Prostate gland (tissue), 2 donors: ENCODE measurements around the gene ZW10. TPM values are rescaled to one million over a fixed set of nuclear protein-coding genes. Genes with fewer than 3 reads are reported as not detected.
A peak's percentile ranks its signal among the peaks of the same experiment; 100 is the strongest.

Experiments used
- DNase-seq: peaks from one replicate; pipeline ENCODE4 v3.0.0-alpha.2; 2019; ENCODE audit warnings: low spot score
- H3K27ac ChIP-seq, 2 donors: fragments of 200-600 bp; sonication (generic); 2 replicates each; pipeline ENCODE4 v1.5.1; 2017 to 2019
- H3K27me3 ChIP-seq: fragments of 200-600 bp; sonication (generic); replicated peaks from 2 replicates; pipeline ENCODE4 v1.5.1; 2019; ENCODE audit not compliant: insufficient read depth
- H3K36me3 ChIP-seq, 2 donors: fragments of 200-600 bp; sonication (generic); 1 replicate in 1 of 2; 2 replicates in 1 of 2; pipeline versions ENCODE4 v1.5.1 to v1.8.1; 2017 to 2019
- H3K4me1 ChIP-seq: fragments of 200-600 bp; sonication (generic); replicated peaks from 2 replicates; pipeline ENCODE4 v1.5.1; 2019
- H3K4me3 ChIP-seq, 2 donors: fragments of 200-600 bp; sonication (generic); 2 replicates each; pipeline ENCODE4 v1.5.1; 2017 to 2019
- H3K9me3 ChIP-seq: fragments of 200-600 bp; sonication (generic); 2 replicates; pipeline ENCODE4 v1.5.1; 2017
- CTCF ChIP-seq, 4 experiments: fragments of 200-600 bp in 2 of 4; fragments of 450-650 bp in 2 of 4; sonication (generic) in 2 of 4; IDR thresholded peaks; 1 replicate in 3 of 4; 2 replicates in 1 of 4; pipeline ENCODE4 v1.5.1; 2016 to 2019; ENCODE audit warnings: antibody characterized with exemption in 4 of 4, mild to moderate bottlenecking in 2 of 4, moderate library complexity in 2 of 4
- POLR2A ChIP-seq: fragments of 450-650 bp; IDR thresholded peaks from one replicate; pipeline ENCODE4 v1.6.1; 2016; ENCODE audit warnings: antibody characterized with exemption, mild to moderate bottlenecking
- POLR2AphosphoS5 ChIP-seq: sonication (generic); formaldehyde crosslinking; IDR thresholded peaks from one replicate; pipeline ENCODE4 v1.6.1; 2017; ENCODE audit warnings: antibody characterized with exemption
- WGBS: methylation state at CpG from one replicate; pipeline ENCODE4 v1.1.5; 2018; 5-methylcytosine and 5-hydroxymethylcytosine counted together
- intact Hi-C: fragments of 100-400 bp; cut with DNase I; formaldehyde crosslinking; loops from one replicate; pipeline ENCODE4 v1.14.2; 2022
- total RNA-seq, 2 donors: library from RNA; depleted of rRNA; stranded (reverse); fragments of >200 nt; gene quantifications; one replicate each; pipeline ENCODE4 v1.1.0, GENCODE V29; 2016

ZW10 gene
- total RNA-seq: 10 to 100 TPM; 10.2 to 11.6 TPM

GRCh38 chr11:113773416-113774173 lies at the start of gene ZW10:
Gene ZW10 (minus strand): TSS chr11:113773692. CDS start chr11:113773666, 26 bp downstream.
- Histone ChIP-seq H3K36me3 (no peaks in the 10 kb centered on the region), H3K27me3 (no peaks in the 10 kb centered on the region), H3K27ac (peak within 1 kb of the TSS; percentile 77 to 82), H3K9me3 (no peaks in the 10 kb centered on the region), H3K4me3 (peak within 1 kb of the TSS; percentile 73 to 77), H3K4me1 (no peaks in the 10 kb centered on the region)
- peak; percentile 75 to 89 (median 80) for TF ChIP-seq CTCF (IDR thresholded peaks at IDR 0.05)
- peak; percentile 61 for TF ChIP-seq POLR2A
- TF ChIP-seq POLR2AphosphoS5: peak; percentile 98
- under 1% methylated on average over 46 of the region's 46 CpGs for WGBS
- intact Hi-C loops: loop anchor here (10.0 kb wide), 1 partner anchor 101 kb away; the partner anchor contains the start of gene USP28
- peak; percentile 96 for DNase-seq

GRCh38 chr11:113818426-113818825 lies 44.9 kb upstream of the ZW10 start:
- Histone ChIP-seq H3K27me3 (no peaks in the 10 kb centered on the region), H3K27ac (no peak overlapping the region), H3K9me3 (no peaks in the 10 kb centered on the region), H3K4me1 (no peaks in the 10 kb centered on the region), H3K4me3 (no peak overlapping the region), H3K36me3 (peaks cover 0 to 16% of the 10 kb centered on the region in 2 donors)
- 99% methylated on average over 3 of the region's 3 CpGs for WGBS
- DNase-seq: no peak
- TF ChIP-seq POLR2A (no peak), CTCF (IDR thresholded peaks at IDR 0.05) (no peak), POLR2AphosphoS5 (no peak)
- intact Hi-C loops: no loop called here

GRCh38 chr11:113817626-113818025 lies 44.1 kb upstream of the ZW10 start:
- no peaks in the 10 kb centered on the region for H3K4me1 ChIP-seq
- 48% methylated on average over 6 of the region's 6 CpGs for WGBS
- H3K36me3 ChIP-seq: peaks cover 0 to 16% of the 10 kb centered on the region in 2 donors
- peak; percentile 30 for DNase-seq
- H3K27me3 ChIP-seq: no peaks in the 10 kb centered on the region
- TF ChIP-seq POLR2AphosphoS5 (peak; percentile 41), POLR2A (no peak), CTCF (IDR thresholded peaks at IDR 0.05) (no peak)
- H3K4me3 ChIP-seq: no peak overlapping the region
- H3K9me3 ChIP-seq: no peaks in the 10 kb centered on the region
- intact Hi-C loops: no loop called here
- no peak overlapping the region for H3K27ac ChIP-seq

- intact Hi-C loops: no loop called here
- TF ChIP-seq CTCF (IDR thresholded peaks at IDR 0.05) (no peak), POLR2A (no peak), POLR2AphosphoS5 (no peak)
- no peak for DNase-seq
- peaks cover 0 to 16% of the 10 kb centered on the region in 2 donors for H3K36me3 ChIP-seq
- no peak overlapping the region for H3K4me3 ChIP-seq
- H3K27me3 ChIP-seq: no peaks in the 10 kb centered on the region
- no peaks in the 10 kb centered on the region for H3K4me1 ChIP-seq
- H3K9me3 ChIP-seq: no peaks in the 10 kb centered on the region
- WGBS: 94% methylated on average over 1 of the region's 1 CpG
- no peak overlapping the region for H3K27ac ChIP-seq
Observed at GRCh38 chr11:113817162-113817561, 43.7 kb upstream of the ZW10 start.

GRCh38 chr11:113814181-113814580 lies 40.7 kb upstream of the ZW10 start:
- Histone ChIP-seq H3K36me3 (no peaks in the 10 kb centered on the region), H3K4me1 (no peaks in the 10 kb centered on the region), H3K4me3 (no peak overlapping the region), H3K27ac (no peak overlapping the region), H3K27me3 (no peaks in the 10 kb centered on the region), H3K9me3 (no peaks in the 10 kb centered on the region)
- intact Hi-C loops: no loop called here
- no peak for TF ChIP-seq POLR2AphosphoS5
- no peak for TF ChIP-seq POLR2A
- no peak for TF ChIP-seq CTCF (IDR thresholded peaks at IDR 0.05)
- DNase-seq: no peak
